Fibroblast of villous mesenchyme (primary cell): ENCODE results near the gene OR8D1. TPM values are rescaled to one million over a fixed set of nuclear protein-coding genes. Genes with fewer than 3 reads are reported as not detected.

ENCODE experiments used
- DNase-seq: peaks from one replicate; pipeline ENCODE4 v3.0.0-alpha.2; 2010; ENCODE audit warnings: low read depth
- H3K4me3 ChIP-seq: 2 replicates; pipeline ENCODE4 v1.5.1; 2011; ENCODE audit warnings: low read depth, mild to moderate bottlenecking, low read length
- CTCF ChIP-seq: IDR thresholded peaks from 2 replicates; pipeline ENCODE4 v1.5.1; 2012; ENCODE audit warnings: low read depth, mild to moderate bottlenecking, low read length; ENCODE audit not compliant: insufficient read depth
- total RNA-seq: library from RNA; depleted of rRNA; stranded (reverse); fragments of >200 nt; gene quantifications from 2 replicates; pipeline ENCODE4 v1.2.3, GENCODE V29; 2012

The OR8D1 gene
- total RNA-seq, 1 donor = not detected

GRCh38 chr11:124331873-124332272 is 18.1 kb upstream of the OR8D1 start:
- DNase-seq = no peak
- TF ChIP-seq CTCF = no peak
- H3K4me3 ChIP-seq = no peak overlapping the region

DNA sequence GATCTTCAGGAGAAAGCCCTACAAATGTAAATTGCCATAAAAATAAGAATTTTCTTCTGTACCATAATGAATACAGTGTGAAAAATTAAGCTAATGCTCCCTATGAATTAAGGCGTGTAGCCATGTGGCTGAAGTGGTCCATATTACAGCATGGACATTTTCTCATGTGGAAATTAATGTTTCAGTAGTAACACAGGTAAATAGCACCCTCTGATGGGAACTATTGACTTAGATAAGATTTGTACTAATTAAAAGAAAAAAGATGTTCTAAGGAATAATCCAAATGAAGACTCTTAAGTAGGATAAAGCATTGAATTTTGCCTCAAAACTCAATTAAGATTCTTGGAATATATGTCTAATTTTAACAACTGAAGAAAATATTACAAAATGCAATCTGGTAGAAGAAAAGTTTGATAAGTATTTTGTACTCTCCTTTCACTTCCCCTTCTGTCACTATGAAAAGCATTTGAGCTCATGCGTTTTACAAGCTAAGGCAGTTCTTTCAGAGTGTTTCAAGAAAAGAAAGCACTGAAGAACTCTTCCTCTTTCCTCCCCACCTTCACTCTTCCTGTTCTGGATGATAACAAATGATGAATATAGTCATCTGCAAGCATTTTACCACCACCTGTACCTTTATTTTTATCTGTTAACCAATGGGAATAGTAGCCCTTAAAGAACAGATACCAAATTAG is 16.2 kb upstream of the OR8D1 start:
- no peak for TF ChIP-seq CTCF
- no peak overlapping the region for H3K4me3 ChIP-seq
- peak; percentile 21 for DNase-seq

- no peak for DNase-seq
- no peak overlapping the region for H3K4me3 ChIP-seq
- TF ChIP-seq CTCF = no peak
Observed at GRCh38 chr11:124327775-124328174, 14.0 kb upstream of the OR8D1 start.

- DNase-seq = no peak
- no peak for TF ChIP-seq CTCF
- H3K4me3 ChIP-seq = no peak overlapping the region
Observed at GRCh38 chr11:124322356-124322755, 8.6 kb upstream of the OR8D1 start.

GRCh38 chr11:124320097-124320496 is 6.3 kb upstream of the OR8D1 start, which contains the start of gene OR8D2:
Gene OR8D2 (minus strand): TSS chr11:124320197. CDS start chr11:124320197, 0 bp downstream.
- DNase-seq = no peak
- no peak for TF ChIP-seq CTCF
- no peak within 1 kb of the TSS for H3K4me3 ChIP-seq

GRCh38 chr11:124315052-124315451 is 1.3 kb upstream of the OR8D1 start:
- peak; percentile 63 for DNase-seq
- no peak overlapping the region for H3K4me3 ChIP-seq
- no peak for TF ChIP-seq CTCF

- no peak for TF ChIP-seq CTCF
- no peak overlapping the region for H3K4me3 ChIP-seq
- no peak for DNase-seq
Observed at GRCh38 chr11:124313131-124313530, 618 bp downstream of the OR8D1 start.
